Cardiac muscle cell (in vitro differentiated cells and primary cell): ENCODE data around the gene MDH1B. TPM values are rescaled to one million over a fixed set of nuclear protein-coding genes. Genes with fewer than 3 reads are reported as not detected.

Source experiments
- DNase-seq, 2 donors: peaks; one replicate each; pipeline versions ENCODE4 v3.0.0 to v3.0.0-alpha.2; 2010 to 2017; ENCODE audit warnings: low read depth in 1 of 2, low spot score in 1 of 2
- H3K27ac ChIP-seq: fragments of 200-600 bp; sonication (generic); 2 replicates; pipeline ENCODE4 v1.5.1; 2016
- H3K27me3 ChIP-seq: fragments of 200-600 bp; sonication (generic); 2 replicates; pipeline ENCODE4 v1.6.0; 2016; ENCODE audit warnings: control low read depth
- H3K36me3 ChIP-seq: fragments of 200-600 bp; sonication (generic); 2 replicates; pipeline ENCODE4 v1.5.1; 2016; ENCODE audit warnings: control low read depth
- H3K4me1 ChIP-seq: fragments of 200-600 bp; sonication (generic); 2 replicates; pipeline ENCODE4 v1.8.1; 2017; ENCODE audit warnings: low read depth, mild to moderate bottlenecking, mixed run types
- H3K4me3 ChIP-seq: fragments of 200-600 bp; sonication (generic); 2 replicates; pipeline ENCODE4 v1.5.1; 2016; ENCODE audit warnings: mild to moderate bottlenecking
- H3K9me3 ChIP-seq: fragments of 200-600 bp; sonication (generic); 2 replicates; pipeline ENCODE4 v1.5.1; 2017; ENCODE audit warnings: low read depth, mild to moderate bottlenecking, control low read depth
- CTCF ChIP-seq: IDR thresholded peaks from 2 replicates; pipeline ENCODE4 v1.5.1; 2012; ENCODE audit warnings: low read depth, mild to moderate bottlenecking, low read length
- polyA plus RNA-seq: library from polyadenylated mRNA; unstranded; fragments of >200 nt; fragmentation: Nextera tagmentation; extraction: Ambion mirVana; gene quantifications from 2 replicates; pipeline ENCODE4 v1.2.1, GENCODE V29; 2016
- total RNA-seq: library from RNA; depleted of rRNA; stranded (reverse); fragments of >200 nt; gene quantifications from 2 replicates; pipeline ENCODE4 v1.2.3, GENCODE V29; 2016

MDH1B gene
- total and polyA plus RNA-seq, 2 experiments from 2014 or later, result 1.4 to 2.9 TPM

GRCh38 chr2:206802654-206803514 is 37.8 kb upstream of the MDH1B start:
- no peak for DNase-seq
- Histone ChIP-seq H3K4me3 (no peak overlapping the region), H3K4me1 (peaks cover 15% of the 10 kb centered on the region), H3K9me3 (no peaks in the 10 kb centered on the region), H3K27ac (no peak overlapping the region), H3K36me3 (no peaks in the 10 kb centered on the region), H3K27me3 (no peaks in the 10 kb centered on the region)
- TF ChIP-seq CTCF, result no peak

GRCh38 chr2:206801418-206802189 is 36.5 kb upstream of the MDH1B start:
- H3K27ac ChIP-seq, result peak overlapping the region; percentile 22
- no peaks in the 10 kb centered on the region for H3K36me3 ChIP-seq

GRCh38 chr2:206800506-206801417 is 35.6 kb upstream of the MDH1B start:
- H3K9me3 ChIP-seq, result no peaks in the 10 kb centered on the region
- H3K27me3 ChIP-seq, result no peaks in the 10 kb centered on the region
- no peaks in the 10 kb centered on the region for H3K36me3 ChIP-seq
- H3K27ac ChIP-seq, result no peak overlapping the region
- peak; percentile 83 to 84 for DNase-seq
- no peak overlapping the region for H3K4me3 ChIP-seq
- peak; percentile 65 for TF ChIP-seq CTCF
- H3K4me1 ChIP-seq, result peaks cover 15% of the 10 kb centered on the region

More at GRCh38 chr2:206801418-206802189, 36.5 kb upstream of the MDH1B start:
- no peaks in the 10 kb centered on the region for H3K27me3 ChIP-seq
- no peak for DNase-seq
- H3K9me3 ChIP-seq, result no peaks in the 10 kb centered on the region
- TF ChIP-seq CTCF, result no peak
- peaks cover 15% of the 10 kb centered on the region for H3K4me1 ChIP-seq
- H3K4me3 ChIP-seq, result no peak overlapping the region

GRCh38 chr2:206799083-206799482 is 34.0 kb upstream of the MDH1B start:
- H3K4me1 ChIP-seq, result peaks cover 15% of the 10 kb centered on the region
- H3K27me3 ChIP-seq, result no peaks in the 10 kb centered on the region
- H3K9me3 ChIP-seq, result no peaks in the 10 kb centered on the region
- no peak overlapping the region for H3K4me3 ChIP-seq
- H3K36me3 ChIP-seq, result no peaks in the 10 kb centered on the region
- no peak for TF ChIP-seq CTCF
- DNase-seq, result peak in 1 of 2 donors; percentile 62
- no peak overlapping the region for H3K27ac ChIP-seq

DNA sequence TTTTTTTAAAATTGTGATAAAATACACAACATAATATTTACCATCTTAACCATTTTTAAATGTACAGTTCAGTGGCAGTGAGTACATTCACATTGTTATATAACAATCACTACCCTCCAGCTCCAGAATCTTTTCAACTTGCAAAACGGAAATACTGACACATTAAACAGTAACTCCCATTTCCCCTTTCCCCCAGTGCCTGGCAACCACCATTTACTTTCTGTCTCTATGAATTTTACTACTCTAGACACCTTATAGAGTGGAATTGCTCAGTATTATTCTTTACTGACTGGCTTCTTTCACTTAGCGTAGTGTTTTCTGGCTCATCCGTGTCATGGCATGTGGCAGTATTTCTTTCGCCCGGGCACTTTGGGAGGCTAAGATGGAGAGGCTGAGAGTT is 32.9 kb upstream of the MDH1B start:
- no peaks in the 10 kb centered on the region for H3K27me3 ChIP-seq
- H3K9me3 ChIP-seq, result no peaks in the 10 kb centered on the region
- H3K4me1 ChIP-seq, result peaks cover 15% of the 10 kb centered on the region
- H3K27ac ChIP-seq, result no peak overlapping the region
- no peak overlapping the region for H3K4me3 ChIP-seq
- TF ChIP-seq CTCF, result no peak
- no peaks in the 10 kb centered on the region for H3K36me3 ChIP-seq
- DNase-seq, result peak in 1 of 2 donors; percentile 26
